ENCODE results near the gene ZNF526. TPM values are rescaled to one million over a fixed set of nuclear protein-coding genes. Genes with fewer than 3 reads are reported as not detected.
A peak's percentile ranks its signal among the peaks of the same experiment; 100 is the strongest.

ZNF526 gene
- total RNA-seq, 1 donor from 2014 or later = 6.1 TPM

- Histone ChIP-seq H3K27me3 (no peaks in the 10 kb centered on the region), H3K27ac (peak overlapping the region; percentile 95), H3K4me3 (peak overlapping the region; percentile 59 to 67), H3K9me3 (no peaks in the 10 kb centered on the region), H3K36me3 (peaks cover 0 to 27% of the 10 kb centered on the region in 2 donors), H3K4me1 (peaks cover 71% of the 10 kb centered on the region)
- no peak for DNase-seq (ENCODE audit: extremely low spot score in 2 of 2)
- no peak for TF ChIP-seq POLR2AphosphoS5 (IDR thresholded peaks at IDR 0.05; ENCODE audit: insufficient read depth in 1 of 2, low read depth in 1 of 2)
- no peak for TF ChIP-seq POLR2A (IDR thresholded peaks at IDR 0.05)
- no peak for TF ChIP-seq CTCF (IDR thresholded peaks at IDR 0.05)
- intact Hi-C loops (cut with DNase I) = no loop called here
Observed at GRCh38 chr19:42216653-42217519, 3.2 kb upstream of the ZNF526 start.

- Histone ChIP-seq H3K9me3 (no peaks in the 10 kb centered on the region), H3K27me3 (no peaks in the 10 kb centered on the region), H3K27ac (peak within 1 kb of the TSS; percentile 95), H3K4me1 (peaks cover 74% of the 10 kb centered on the region), H3K36me3 (peaks cover 0 to 19% of the 10 kb centered on the region in 2 donors), H3K4me3 (peak within 1 kb of the TSS; percentile 59 to 67)
- intact Hi-C loops (cut with DNase I) = loop anchor here (2.0 kb wide), 1 partner anchor 21 kb away; no protein-coding TSS in a partner anchor
- DNase-seq (ENCODE audit: extremely low spot score in 2 of 2) = peak; percentile 99 to 100
- no peak for TF ChIP-seq CTCF (IDR thresholded peaks at IDR 0.05)
- peak; percentile 96 to 100 for TF ChIP-seq POLR2AphosphoS5 (IDR thresholded peaks at IDR 0.05; ENCODE audit: insufficient read depth in 1 of 2, low read depth in 1 of 2)
- TF ChIP-seq POLR2A (IDR thresholded peaks at IDR 0.05) = peak; percentile 58 to 79
Observed at GRCh38 chr19:42217520-42218437, 2.3 kb upstream of the ZNF526 start, which contains the start of gene DEDD2. Gene DEDD2, minus strand, starts transcription at chr19:42217677. Its CDS starts 670 bp downstream, at chr19:42217007.

GRCh38 chr19:42220751-42221097, 612 bp downstream of the ZNF526 start:
- Histone ChIP-seq H3K9me3 (no peaks in the 10 kb centered on the region), H3K4me3 (peak overlapping the region; percentile 77 to 93), H3K36me3 (peaks cover 0 to 17% of the 10 kb centered on the region in 2 donors), H3K27ac (peak overlapping the region; percentile 90), H3K27me3 (no peaks in the 10 kb centered on the region), H3K4me1 (peaks cover 58% of the 10 kb centered on the region)
- DNase-seq (ENCODE audit: extremely low spot score in 2 of 2) = no peak
- no peak for TF ChIP-seq POLR2AphosphoS5 (IDR thresholded peaks at IDR 0.05; ENCODE audit: insufficient read depth in 1 of 2, low read depth in 1 of 2)
- TF ChIP-seq POLR2A (IDR thresholded peaks at IDR 0.05) = no peak
- TF ChIP-seq CTCF (IDR thresholded peaks at IDR 0.05) = no peak
- intact Hi-C loops (cut with DNase I) = no loop called here

DNA sequence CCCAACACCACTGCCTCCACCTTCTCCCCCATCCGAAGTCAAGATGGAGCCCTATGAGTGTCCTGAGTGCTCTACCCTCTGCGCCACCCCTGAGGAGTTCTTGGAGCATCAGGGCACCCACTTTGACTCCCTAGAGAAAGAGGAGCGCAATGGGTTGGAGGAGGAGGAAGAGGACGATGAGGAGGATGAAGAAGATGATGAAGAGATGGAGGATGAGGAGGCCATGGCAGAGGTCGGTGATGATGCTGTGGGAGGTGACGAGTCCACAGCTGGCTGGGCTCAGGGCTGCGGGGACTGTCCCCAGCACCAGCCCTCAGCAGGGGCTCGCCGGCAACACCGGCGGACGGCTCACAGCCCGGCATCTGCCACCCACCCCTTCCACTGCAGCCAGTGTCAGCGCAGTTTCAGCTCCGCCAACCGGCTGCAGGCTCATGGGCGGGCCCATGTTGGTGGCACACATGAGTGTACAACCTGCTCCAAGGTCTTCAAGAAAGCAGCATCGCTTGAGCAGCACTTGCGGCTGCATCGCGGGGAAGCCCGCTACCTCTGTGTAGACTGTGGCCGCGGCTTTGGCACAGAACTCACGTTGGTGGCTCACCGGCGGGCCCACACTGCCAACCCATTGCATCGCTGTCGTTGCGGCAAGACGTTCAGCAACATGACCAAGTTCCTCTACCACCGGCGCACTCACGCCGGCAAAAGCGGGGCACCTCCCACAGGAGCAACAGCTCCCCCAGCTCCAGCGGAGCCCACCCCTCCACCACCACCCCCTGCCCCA, 5.0 kb downstream of the ZNF526 start:
- TF ChIP-seq CTCF (IDR thresholded peaks at IDR 0.05) (no peak), POLR2A (IDR thresholded peaks at IDR 0.05) (no peak), POLR2AphosphoS5 (IDR thresholded peaks at IDR 0.05; ENCODE audit: insufficient read depth in 1 of 2, low read depth in 1 of 2) (no peak)
- no peaks in the 10 kb centered on the region for H3K27me3 ChIP-seq
- intact Hi-C loops (cut with DNase I) = no loop called here
- peaks cover 25% of the 10 kb centered on the region for H3K4me1 ChIP-seq
- no peak overlapping the region for H3K27ac ChIP-seq
- H3K36me3 ChIP-seq = peaks cover 0 to 40% of the 10 kb centered on the region in 2 donors
- no peak overlapping the region for H3K4me3 ChIP-seq
- H3K9me3 ChIP-seq = no peaks in the 10 kb centered on the region
- DNase-seq (ENCODE audit: extremely low spot score in 2 of 2) = no peak

Measured in vagina (tissue), 2 donors.